Measurements from ENCODE around the gene DLG2.

DNA sequence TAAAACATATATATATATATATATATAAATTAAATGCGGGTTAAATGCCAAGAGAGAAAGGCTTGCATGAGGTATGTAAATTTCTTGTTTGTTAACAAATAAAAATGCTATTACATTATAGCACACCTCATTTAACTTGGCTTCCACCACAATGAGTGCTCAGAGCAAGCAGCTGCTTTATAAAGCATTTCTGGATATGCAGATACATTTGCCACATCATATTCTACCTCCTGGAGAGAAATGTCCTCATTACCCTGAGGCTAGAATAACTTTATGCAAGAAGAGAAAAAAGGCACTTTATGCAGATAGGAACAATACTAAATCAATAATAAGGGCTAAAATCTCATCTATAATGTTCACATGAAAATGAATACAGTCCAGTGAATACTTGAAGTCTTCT lies 2159.3 kb downstream of the DLG2 start:
- TF ChIP-seq, protein P1, sequence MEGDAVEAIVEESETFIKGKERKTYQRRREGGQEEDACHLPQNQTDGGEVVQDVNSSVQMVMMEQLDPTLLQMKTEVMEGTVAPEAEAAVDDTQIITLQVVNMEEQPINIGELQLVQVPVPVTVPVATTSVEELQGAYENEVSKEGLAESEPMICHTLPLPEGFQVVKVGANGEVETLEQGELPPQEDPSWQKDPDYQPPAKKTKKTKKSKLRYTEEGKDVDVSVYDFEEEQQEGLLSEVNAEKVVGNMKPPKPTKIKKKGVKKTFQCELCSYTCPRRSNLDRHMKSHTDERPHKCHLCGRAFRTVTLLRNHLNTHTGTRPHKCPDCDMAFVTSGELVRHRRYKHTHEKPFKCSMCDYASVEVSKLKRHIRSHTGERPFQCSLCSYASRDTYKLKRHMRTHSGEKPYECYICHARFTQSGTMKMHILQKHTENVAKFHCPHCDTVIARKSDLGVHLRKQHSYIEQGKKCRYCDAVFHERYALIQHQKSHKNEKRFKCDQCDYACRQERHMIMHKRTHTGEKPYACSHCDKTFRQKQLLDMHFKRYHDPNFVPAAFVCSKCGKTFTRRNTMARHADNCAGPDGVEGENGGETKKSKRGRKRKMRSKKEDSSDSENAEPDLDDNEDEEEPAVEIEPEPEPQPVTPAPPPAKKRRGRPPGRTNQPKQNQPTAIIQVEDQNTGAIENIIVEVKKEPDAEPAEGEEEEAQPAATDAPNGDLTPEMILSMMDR (IDR thresholded peaks at IDR 0.05; ENCODE audit: low read length): no peak
- no peak for TF ChIP-seq EZH2 (optimal IDR thresholded peaks at IDR 0.05; ENCODE audit: low read depth, low read length)

Measured in MM.1S (cell line).